WERI-Rb-1 (cell line): ENCODE results near the gene ABCC1.
"Not testable (repeated sequence)": the region's sequence is repeated elsewhere in the genome, so short reads cannot be mapped to it uniquely, and the experiment has no call there.

Source experiments
- DNase-seq: peaks from one replicate; pipeline ENCODE4 v3.0.0-alpha.2; 2020
- H3K27ac ChIP-seq: fragments of 250-450 bp; sonication (Bioruptor Pico); 2 replicates; pipeline ENCODE4 v1.5.1; 2020; ENCODE audit warnings: mild to moderate bottlenecking, moderate library complexity
- H3K27me3 ChIP-seq: fragments of 250-450 bp; sonication (Bioruptor Pico); 2 replicates; pipeline ENCODE4 v1.5.1; 2021; ENCODE audit warnings: mild to moderate bottlenecking, low read depth, moderate library complexity; ENCODE audit not compliant: insufficient read depth, severe bottlenecking
- H3K36me3 ChIP-seq: fragments of 250-450 bp; sonication (Bioruptor Pico); 2 replicates; pipeline ENCODE4 v1.5.1; 2020; ENCODE audit warnings: mild to moderate bottlenecking, moderate library complexity
- H3K4me3 ChIP-seq: 2 replicates; pipeline ENCODE4 v1.5.1; 2011; ENCODE audit warnings: low read depth, mild to moderate bottlenecking, control low read depth, low read length
- H3K9me3 ChIP-seq: fragments of 250-450 bp; sonication (Bioruptor Pico); 2 replicates; pipeline ENCODE4 v1.5.1; 2021; ENCODE audit warnings: mild to moderate bottlenecking, moderate library complexity; ENCODE audit not compliant: severe bottlenecking
- TF ChIP-seq, protein P1 (sequence below): IDR thresholded peaks from 2 replicates; pipeline ENCODE4 v1.5.1; 2011; ENCODE audit warnings: low read depth, mild to moderate bottlenecking, control low read depth, inconsistent platforms, low read length

The ABCC1 gene

DNA sequence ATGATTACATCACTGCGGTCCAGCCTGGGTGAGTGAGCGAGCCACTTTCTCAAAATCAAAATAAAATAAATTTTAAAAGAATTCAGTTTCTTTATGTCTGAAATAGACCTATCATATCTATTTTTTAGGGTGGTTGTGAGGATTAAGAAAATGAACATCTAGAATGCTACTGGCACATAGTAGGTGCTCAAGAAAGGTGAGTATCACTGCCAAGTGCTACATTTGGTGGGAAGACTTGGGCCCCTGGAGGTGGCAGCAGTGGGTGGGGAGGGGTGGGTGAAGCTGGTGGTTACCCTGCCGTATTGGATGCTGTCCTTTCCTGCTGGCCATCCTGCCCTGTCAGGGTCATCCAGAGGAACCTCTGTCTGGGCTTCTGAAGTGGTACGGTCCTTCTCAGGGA is 223.6 kb downstream of the ABCC1 start:
- Histone ChIP-seq H3K27me3 (no peaks in the 10 kb centered on the region), H3K36me3 (peaks cover 29% of the 10 kb centered on the region), H3K27ac (no peak overlapping the region), H3K9me3 (peaks cover 3% of the 10 kb centered on the region), H3K4me3 (no peak overlapping the region)
- DNase-seq, result no peak
- TF ChIP-seq, protein P1, sequence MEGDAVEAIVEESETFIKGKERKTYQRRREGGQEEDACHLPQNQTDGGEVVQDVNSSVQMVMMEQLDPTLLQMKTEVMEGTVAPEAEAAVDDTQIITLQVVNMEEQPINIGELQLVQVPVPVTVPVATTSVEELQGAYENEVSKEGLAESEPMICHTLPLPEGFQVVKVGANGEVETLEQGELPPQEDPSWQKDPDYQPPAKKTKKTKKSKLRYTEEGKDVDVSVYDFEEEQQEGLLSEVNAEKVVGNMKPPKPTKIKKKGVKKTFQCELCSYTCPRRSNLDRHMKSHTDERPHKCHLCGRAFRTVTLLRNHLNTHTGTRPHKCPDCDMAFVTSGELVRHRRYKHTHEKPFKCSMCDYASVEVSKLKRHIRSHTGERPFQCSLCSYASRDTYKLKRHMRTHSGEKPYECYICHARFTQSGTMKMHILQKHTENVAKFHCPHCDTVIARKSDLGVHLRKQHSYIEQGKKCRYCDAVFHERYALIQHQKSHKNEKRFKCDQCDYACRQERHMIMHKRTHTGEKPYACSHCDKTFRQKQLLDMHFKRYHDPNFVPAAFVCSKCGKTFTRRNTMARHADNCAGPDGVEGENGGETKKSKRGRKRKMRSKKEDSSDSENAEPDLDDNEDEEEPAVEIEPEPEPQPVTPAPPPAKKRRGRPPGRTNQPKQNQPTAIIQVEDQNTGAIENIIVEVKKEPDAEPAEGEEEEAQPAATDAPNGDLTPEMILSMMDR, result no peak

DNA sequence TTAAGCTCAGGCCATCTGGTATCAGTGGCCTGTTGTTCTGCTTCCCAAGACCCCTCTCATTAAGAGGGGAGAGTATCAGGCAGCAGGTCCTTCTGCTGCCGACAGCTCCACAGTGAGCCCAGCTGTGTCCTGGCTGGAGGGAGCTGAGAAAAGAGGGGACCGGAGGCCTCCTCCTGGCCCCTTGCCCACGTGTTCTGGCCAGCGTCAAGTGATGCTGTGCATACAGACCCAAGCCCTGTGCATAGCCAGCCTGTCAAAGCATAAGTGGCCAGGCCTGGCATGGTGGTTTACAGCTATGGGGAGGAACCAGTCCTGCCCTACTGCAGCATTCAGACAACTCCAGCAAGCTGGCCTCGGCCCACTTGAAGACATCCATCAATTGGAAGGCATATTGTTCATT is 225.9 kb downstream of the ABCC1 start:
- no peak for DNase-seq
- TF ChIP-seq, protein P1, result no peak
- H3K27me3 ChIP-seq, result no peaks in the 10 kb centered on the region
- H3K27ac ChIP-seq, result no peak overlapping the region
- peaks cover 3% of the 10 kb centered on the region for H3K9me3 ChIP-seq
- H3K4me3 ChIP-seq, result no peak overlapping the region
- H3K36me3 ChIP-seq, result peaks cover 27% of the 10 kb centered on the region

DNA sequence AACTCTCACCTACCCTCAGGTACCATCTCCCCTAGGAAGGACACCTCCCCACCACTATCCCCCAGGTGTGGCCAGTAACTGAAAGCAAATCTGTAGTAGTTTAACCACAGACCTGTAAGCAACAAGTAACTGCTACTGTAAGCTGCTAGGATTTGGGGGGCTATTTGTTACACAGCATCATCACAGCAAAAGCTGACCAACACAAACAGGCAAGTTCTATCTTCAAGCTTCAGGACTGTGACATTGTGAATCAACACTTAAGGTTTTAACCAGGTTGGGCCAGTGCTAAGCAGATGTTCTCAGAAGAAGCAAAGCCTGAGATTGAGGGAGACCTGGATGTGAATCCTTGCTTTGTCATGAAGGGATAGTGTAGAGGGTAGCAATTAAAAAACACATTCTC is 226.9 kb downstream of the ABCC1 start:
- no peak for DNase-seq
- TF ChIP-seq, protein P1, result no peak

DNA sequence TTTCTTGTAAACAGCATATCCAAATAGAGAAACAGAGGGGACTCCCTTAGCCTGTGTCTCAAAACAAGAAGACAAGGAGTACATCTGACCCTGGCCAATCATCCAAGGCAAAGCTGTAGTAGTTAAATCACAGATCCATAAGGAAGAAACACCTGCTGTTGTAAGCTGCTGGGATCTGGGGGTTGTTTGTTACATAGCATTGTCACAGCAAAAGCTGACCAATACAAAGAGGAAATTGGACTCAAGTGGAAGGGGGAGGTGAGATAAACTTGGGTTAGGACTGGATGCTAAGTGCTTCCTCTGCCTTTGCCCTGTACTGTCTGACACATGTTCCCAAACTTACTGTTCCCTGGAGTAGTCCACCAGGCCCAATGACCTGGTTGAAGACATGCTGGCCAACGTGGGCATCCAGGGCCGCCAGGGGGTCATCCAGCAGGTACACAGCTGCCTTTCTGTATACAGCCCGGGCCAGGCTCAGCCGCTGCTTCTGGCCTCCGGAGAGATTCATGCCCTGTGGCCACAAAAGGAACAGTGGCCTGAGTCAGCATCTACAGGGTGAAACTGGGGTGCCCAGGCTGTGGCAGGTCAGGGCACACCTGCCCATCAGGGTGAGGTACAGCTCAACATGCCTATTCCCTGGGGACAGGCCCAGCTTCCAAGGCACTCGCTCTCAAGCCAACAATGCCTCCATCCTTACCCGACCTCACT is 229.2 kb downstream of the ABCC1 start:
- H3K27ac ChIP-seq, result no peak overlapping the region
- peaks cover 3% of the 10 kb centered on the region for H3K9me3 ChIP-seq
- DNase-seq, result no peak
- no peak overlapping the region for H3K4me3 ChIP-seq
- H3K27me3 ChIP-seq, result no peaks in the 10 kb centered on the region
- TF ChIP-seq, protein P1, result no peak
- H3K36me3 ChIP-seq, result peaks cover 22% of the 10 kb centered on the region

More for the DNA sequence above, 226.9 kb downstream of the ABCC1 start:
- Histone ChIP-seq H3K27me3 (no peaks in the 10 kb centered on the region), H3K4me3 (no peak overlapping the region), H3K27ac (no peak overlapping the region), H3K36me3 (peaks cover 26% of the 10 kb centered on the region), H3K9me3 (peaks cover 3% of the 10 kb centered on the region)

DNA sequence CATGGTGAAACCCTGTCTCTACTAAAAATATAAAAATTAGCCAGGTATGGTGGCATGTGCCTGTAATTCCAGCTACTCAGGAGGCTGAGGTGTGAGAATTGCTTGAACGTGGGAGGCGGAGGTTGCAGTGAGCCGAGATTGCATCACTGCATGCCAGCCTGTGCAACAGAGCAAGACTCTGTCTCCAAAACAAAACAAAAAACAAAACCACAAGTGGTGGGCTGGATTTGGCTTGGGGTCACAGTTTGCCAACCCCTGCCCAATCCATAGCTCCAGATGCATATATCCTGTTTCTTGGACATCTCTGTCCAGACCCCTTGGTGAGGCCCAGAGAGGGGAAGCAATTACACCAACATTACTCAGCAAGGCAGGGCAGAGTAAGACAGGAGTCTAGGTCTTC is 232.3 kb downstream of the ABCC1 start:
- H3K27me3 ChIP-seq, H3K27ac ChIP-seq, H3K9me3 ChIP-seq, DNase-seq, H3K4me3 ChIP-seq, H3K36me3 ChIP-seq: not testable (repeated sequence)

DNA sequence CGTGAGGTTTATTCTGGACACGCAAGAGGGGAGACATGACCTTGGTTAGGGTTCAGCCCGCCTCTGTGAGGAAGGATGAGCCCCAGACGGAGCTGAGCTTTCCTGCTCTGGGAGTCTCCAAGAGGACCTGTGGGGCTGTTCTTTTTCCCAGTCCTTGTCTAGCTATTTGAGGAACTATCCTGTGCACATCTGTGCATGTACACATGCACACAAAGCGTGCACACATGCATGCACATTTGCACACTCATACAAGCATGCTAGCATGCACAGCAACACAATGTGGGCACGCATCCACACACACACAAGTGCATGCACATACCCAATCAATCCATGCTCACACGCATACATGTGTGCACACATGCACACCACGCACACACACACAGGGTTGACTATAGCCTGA is 233.5 kb downstream of the ABCC1 start:
- TF ChIP-seq, protein P1, result no peak
- Histone ChIP-seq H3K36me3 (no peaks in the 10 kb centered on the region; the same call in 1 of the 2 replicates), H3K9me3 (no peaks in the 10 kb centered on the region), H3K27me3 (no peaks in the 10 kb centered on the region), H3K27ac (no peak overlapping the region), H3K4me3 (no peak overlapping the region)
- no peak for DNase-seq
